K562 (cell line): ENCODE data around the gene BCCIP.

Experiments used
- ELF4 ChIP-seq: fragments of 450-650 bp; formaldehyde crosslinking; IDR thresholded peaks from 2 replicates; pipeline ENCODE4 v1.4.0; 2022; ENCODE audit warnings: missing genetic modification characterization
- NR2C2 ChIP-seq, 2 experiments: fragments of 200-800 bp in 1 of 2; sonication (Bioruptor generic) in 1 of 2; sonication (generic) in 1 of 2; formaldehyde crosslinking in 1 of 2; IDR thresholded peaks; 2 replicates each; pipeline versions ENCODE4 v1.6.1 to v1.8.0; 2016 to 2022; ENCODE audit warnings: mild to moderate bottlenecking in 1 of 2, missing compliant biosample characterization in 1 of 2, missing genetic modification characterization in 1 of 2, missing genetic modification reagents in 1 of 2
- TAF1 ChIP-seq: IDR thresholded peaks from 2 replicates; pipeline ENCODE4 v1.6.1; 2011; ENCODE audit warnings: mild to moderate bottlenecking, low read length, moderate library complexity; ENCODE audit not compliant: insufficient read depth, control insufficient read depth, severe bottlenecking; ENCODE audit errors: extremely low read depth
- YY1 ChIP-seq, 3 experiments: IDR thresholded peaks; 2 replicates each; pipeline ENCODE4 v1.6.1; 2011; ENCODE audit warnings: low read length in 2 of 3, mild to moderate bottlenecking in 2 of 3, moderate library complexity in 2 of 3, borderline replicate concordance in 1 of 3, control low read depth in 1 of 3, low read depth in 1 of 3; ENCODE audit not compliant: insufficient read depth in 3 of 3, insufficient replicate concordance in 2 of 3, control insufficient read depth in 1 of 3, insufficient read length in 1 of 3; ENCODE audit errors: extremely low read depth in 1 of 3
- TF ChIP-seq, protein P1 (sequence below): fragments of 450-650 bp; formaldehyde crosslinking; IDR thresholded peaks from 2 replicates; pipeline ENCODE4 v1.4.0; 2022; ENCODE audit warnings: missing genetic modification characterization
- TF ChIP-seq, protein P2 (sequence below): sonication (generic); formaldehyde crosslinking; IDR thresholded peaks from 2 replicates; pipeline ENCODE4 v1.8.1; 2023; ENCODE audit warnings: mild to moderate bottlenecking, missing genetic modification reagents

GRCh38 chr10:125797424-125797823 is 25.9 kb upstream of the BCCIP start:
- no peak for TF ChIP-seq TAF1
- TF ChIP-seq, protein P1, sequence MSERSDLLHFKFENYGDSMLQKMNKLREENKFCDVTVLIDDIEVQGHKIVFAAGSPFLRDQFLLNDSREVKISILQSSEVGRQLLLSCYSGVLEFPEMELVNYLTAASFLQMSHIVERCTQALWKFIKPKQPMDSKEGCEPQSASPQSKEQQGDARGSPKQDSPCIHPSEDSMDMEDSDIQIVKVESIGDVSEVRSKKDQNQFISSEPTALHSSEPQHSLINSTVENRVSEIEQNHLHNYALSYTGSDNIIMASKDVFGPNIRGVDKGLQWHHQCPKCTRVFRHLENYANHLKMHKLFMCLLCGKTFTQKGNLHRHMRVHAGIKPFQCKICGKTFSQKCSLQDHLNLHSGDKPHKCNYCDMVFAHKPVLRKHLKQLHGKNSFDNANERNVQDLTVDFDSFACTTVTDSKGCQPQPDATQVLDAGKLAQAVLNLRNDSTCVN (CRISPR knock-in tag), result no peak
- no peak for TF ChIP-seq YY1 (IDR thresholded peaks at IDR 0.05; ENCODE audit: borderline replicate concordance in 1 of 3, control insufficient read depth in 1 of 3, extremely low read depth in 1 of 3, insufficient read depth in 3 of 3, insufficient read length in 1 of 3, insufficient replicate concordance in 2 of 3, low read depth in 1 of 3, low read length in 2 of 3)
- TF ChIP-seq, protein P2, sequence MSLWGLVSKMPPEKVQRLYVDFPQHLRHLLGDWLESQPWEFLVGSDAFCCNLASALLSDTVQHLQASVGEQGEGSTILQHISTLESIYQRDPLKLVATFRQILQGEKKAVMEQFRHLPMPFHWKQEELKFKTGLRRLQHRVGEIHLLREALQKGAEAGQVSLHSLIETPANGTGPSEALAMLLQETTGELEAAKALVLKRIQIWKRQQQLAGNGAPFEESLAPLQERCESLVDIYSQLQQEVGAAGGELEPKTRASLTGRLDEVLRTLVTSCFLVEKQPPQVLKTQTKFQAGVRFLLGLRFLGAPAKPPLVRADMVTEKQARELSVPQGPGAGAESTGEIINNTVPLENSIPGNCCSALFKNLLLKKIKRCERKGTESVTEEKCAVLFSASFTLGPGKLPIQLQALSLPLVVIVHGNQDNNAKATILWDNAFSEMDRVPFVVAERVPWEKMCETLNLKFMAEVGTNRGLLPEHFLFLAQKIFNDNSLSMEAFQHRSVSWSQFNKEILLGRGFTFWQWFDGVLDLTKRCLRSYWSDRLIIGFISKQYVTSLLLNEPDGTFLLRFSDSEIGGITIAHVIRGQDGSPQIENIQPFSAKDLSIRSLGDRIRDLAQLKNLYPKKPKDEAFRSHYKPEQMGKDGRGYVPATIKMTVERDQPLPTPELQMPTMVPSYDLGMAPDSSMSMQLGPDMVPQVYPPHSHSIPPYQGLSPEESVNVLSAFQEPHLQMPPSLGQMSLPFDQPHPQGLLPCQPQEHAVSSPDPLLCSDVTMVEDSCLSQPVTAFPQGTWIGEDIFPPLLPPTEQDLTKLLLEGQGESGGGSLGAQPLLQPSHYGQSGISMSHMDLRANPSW (CRISPR knock-in tag), result no peak
- TF ChIP-seq NR2C2 (CRISPR knock-in tag; IDR thresholded peaks at IDR 0.05), result no peak
- TF ChIP-seq NR2C2 (tag; IDR thresholded peaks at IDR 0.05), result no peak
- TF ChIP-seq ELF4, result no peak
